SK-N-MC (cell line): ENCODE results near the gene GNAI2.

Experiments used
- EZH2 ChIP-seq: fragments of 200-600 bp; sonication (generic); IDR thresholded peaks from one replicate; pipeline ENCODE4 v1.6.1; 2017; ENCODE audit warnings: antibody characterized with exemption
- FOXP2 ChIP-seq: optimal IDR thresholded peaks from 2 replicates; pipeline ENCODE3; 2011; ENCODE audit warnings: mild to moderate bottlenecking, moderate library complexity; ENCODE audit not compliant: insufficient read depth; ENCODE audit errors: extremely low read length, control extremely low read depth
- POLR2AphosphoS5 ChIP-seq: IDR thresholded peaks from 2 replicates; pipeline ENCODE4 v1.6.1; 2012; ENCODE audit warnings: mild to moderate bottlenecking, low read depth, low read length, borderline replicate concordance

GRCh38 chr3:50269977-50270413 lies 34.0 kb downstream of the GNAI2 start:
- TF ChIP-seq EZH2 = no peak
- no peak for TF ChIP-seq POLR2AphosphoS5
- no peak for TF ChIP-seq FOXP2
